Prostate gland (tissue), 2 donors: ENCODE data around the gene SNAI1. TPM values are rescaled to one million over a fixed set of nuclear protein-coding genes. Genes with fewer than 3 reads are reported as not detected.
A peak's percentile ranks its signal among the peaks of the same experiment; 100 is the strongest.

Source experiments
- DNase-seq: peaks from one replicate; pipeline ENCODE4 v3.0.0-alpha.2; 2019; ENCODE audit warnings: low spot score
- H3K27ac ChIP-seq, 2 donors: fragments of 200-600 bp; sonication (generic); 2 replicates each; pipeline ENCODE4 v1.5.1; 2017 to 2019
- H3K27me3 ChIP-seq: fragments of 200-600 bp; sonication (generic); replicated peaks from 2 replicates; pipeline ENCODE4 v1.5.1; 2019; ENCODE audit not compliant: insufficient read depth
- H3K36me3 ChIP-seq, 2 donors: fragments of 200-600 bp; sonication (generic); 1 replicate in 1 of 2; 2 replicates in 1 of 2; pipeline versions ENCODE4 v1.5.1 to v1.8.1; 2017 to 2019
- H3K4me1 ChIP-seq: fragments of 200-600 bp; sonication (generic); replicated peaks from 2 replicates; pipeline ENCODE4 v1.5.1; 2019
- H3K4me3 ChIP-seq, 2 donors: fragments of 200-600 bp; sonication (generic); 2 replicates each; pipeline ENCODE4 v1.5.1; 2017 to 2019
- H3K9me3 ChIP-seq: fragments of 200-600 bp; sonication (generic); 2 replicates; pipeline ENCODE4 v1.5.1; 2017
- POLR2A ChIP-seq: fragments of 450-650 bp; IDR thresholded peaks from one replicate; pipeline ENCODE4 v1.6.1; 2016; ENCODE audit warnings: antibody characterized with exemption, mild to moderate bottlenecking
- POLR2AphosphoS5 ChIP-seq: sonication (generic); formaldehyde crosslinking; IDR thresholded peaks from one replicate; pipeline ENCODE4 v1.6.1; 2017; ENCODE audit warnings: antibody characterized with exemption
- WGBS: methylation state at CpG from one replicate; pipeline ENCODE4 v1.1.5; 2018; 5-methylcytosine and 5-hydroxymethylcytosine counted together
- intact Hi-C: fragments of 100-400 bp; cut with DNase I; formaldehyde crosslinking; loops from one replicate; pipeline ENCODE4 v1.14.2; 2022
- total RNA-seq, 2 donors: library from RNA; depleted of rRNA; stranded (reverse); fragments of >200 nt; gene quantifications; one replicate each; pipeline ENCODE4 v1.1.0, GENCODE V29; 2016
- TF ChIP-seq, protein P1 (sequence below), 4 experiments: fragments of 200-600 bp in 2 of 4; fragments of 450-650 bp in 2 of 4; sonication (generic) in 2 of 4; IDR thresholded peaks; 1 replicate in 3 of 4; 2 replicates in 1 of 4; pipeline ENCODE4 v1.5.1; 2016 to 2019; ENCODE audit warnings: antibody characterized with exemption in 4 of 4, mild to moderate bottlenecking in 2 of 4, moderate library complexity in 2 of 4

Gene SNAI1
- total RNA-seq, 2 donors from 2014 or later = 1.0 to 7.4 TPM

DNA sequence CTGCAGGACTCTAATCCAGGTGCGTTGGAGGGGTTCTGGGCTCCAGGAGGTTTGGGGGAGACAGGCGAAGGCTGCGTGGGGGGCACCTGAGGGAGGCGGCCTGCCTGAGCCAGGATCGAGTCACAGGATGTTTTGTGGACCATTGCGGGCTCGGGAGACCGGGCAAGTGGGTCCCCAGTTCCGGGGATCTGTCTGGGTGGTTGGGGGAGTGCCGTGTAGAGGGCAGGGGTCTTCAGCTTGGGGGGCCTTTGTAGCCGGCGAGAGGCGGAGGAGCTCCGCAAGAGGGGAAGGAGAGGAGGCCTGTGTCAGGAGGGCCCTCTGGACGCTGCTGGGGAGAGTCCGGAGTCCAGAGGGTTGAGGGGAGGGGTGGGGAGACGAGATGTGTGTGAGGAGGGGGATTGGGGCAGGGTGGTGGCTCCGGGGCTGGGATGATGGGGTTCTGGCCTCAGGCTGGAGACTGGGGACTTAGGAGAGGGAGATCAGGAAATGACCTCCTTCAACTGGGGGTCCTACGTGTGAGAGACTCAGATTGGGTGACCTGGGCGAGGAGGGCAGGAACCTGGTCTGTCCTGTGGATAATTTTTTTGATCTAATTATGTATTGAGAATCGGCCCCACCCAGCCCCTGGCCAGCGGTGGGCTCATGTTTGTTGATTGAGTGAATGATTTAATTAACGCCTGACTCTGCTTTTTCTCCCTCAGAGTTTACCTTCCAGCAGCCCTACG is 505 bp downstream of the SNAI1 start:
- 30% methylated on average over 24 of the region's 24 CpGs for WGBS
- intact Hi-C loops = loop anchor here (5.0 kb wide), 1 partner anchor 194 kb away; no protein-coding TSS in a partner anchor
- H3K4me1 ChIP-seq = peaks cover 8% of the 10 kb centered on the region
- no peaks in the 10 kb centered on the region for H3K9me3 ChIP-seq
- peak overlapping the region; percentile 33 to 57 for H3K27ac ChIP-seq
- no peaks in the 10 kb centered on the region for H3K36me3 ChIP-seq
- no peaks in the 10 kb centered on the region for H3K27me3 ChIP-seq
- DNase-seq = no peak
- H3K4me3 ChIP-seq = peak overlapping the region; percentile 31 to 36
- TF ChIP-seq POLR2AphosphoS5 (no peak), POLR2A (no peak)
- TF ChIP-seq, protein P1, sequence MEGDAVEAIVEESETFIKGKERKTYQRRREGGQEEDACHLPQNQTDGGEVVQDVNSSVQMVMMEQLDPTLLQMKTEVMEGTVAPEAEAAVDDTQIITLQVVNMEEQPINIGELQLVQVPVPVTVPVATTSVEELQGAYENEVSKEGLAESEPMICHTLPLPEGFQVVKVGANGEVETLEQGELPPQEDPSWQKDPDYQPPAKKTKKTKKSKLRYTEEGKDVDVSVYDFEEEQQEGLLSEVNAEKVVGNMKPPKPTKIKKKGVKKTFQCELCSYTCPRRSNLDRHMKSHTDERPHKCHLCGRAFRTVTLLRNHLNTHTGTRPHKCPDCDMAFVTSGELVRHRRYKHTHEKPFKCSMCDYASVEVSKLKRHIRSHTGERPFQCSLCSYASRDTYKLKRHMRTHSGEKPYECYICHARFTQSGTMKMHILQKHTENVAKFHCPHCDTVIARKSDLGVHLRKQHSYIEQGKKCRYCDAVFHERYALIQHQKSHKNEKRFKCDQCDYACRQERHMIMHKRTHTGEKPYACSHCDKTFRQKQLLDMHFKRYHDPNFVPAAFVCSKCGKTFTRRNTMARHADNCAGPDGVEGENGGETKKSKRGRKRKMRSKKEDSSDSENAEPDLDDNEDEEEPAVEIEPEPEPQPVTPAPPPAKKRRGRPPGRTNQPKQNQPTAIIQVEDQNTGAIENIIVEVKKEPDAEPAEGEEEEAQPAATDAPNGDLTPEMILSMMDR (IDR thresholded peaks at IDR 0.05) = no peak

DNA sequence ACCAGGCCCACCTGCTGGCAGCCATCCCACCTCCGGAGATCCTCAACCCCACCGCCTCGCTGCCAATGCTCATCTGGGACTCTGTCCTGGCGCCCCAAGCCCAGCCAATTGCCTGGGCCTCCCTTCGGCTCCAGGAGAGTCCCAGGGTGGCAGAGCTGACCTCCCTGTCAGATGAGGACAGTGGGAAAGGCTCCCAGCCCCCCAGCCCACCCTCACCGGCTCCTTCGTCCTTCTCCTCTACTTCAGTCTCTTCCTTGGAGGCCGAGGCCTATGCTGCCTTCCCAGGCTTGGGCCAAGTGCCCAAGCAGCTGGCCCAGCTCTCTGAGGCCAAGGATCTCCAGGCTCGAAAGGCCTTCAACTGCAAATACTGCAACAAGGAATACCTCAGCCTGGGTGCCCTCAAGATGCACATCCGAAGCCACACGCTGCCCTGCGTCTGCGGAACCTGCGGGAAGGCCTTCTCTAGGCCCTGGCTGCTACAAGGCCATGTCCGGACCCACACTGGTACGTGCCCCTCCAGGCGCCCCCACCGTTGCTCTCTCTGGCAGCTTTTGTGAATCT is 1.1 kb downstream of the SNAI1 start:
- intact Hi-C loops = loop anchor here (5.0 kb wide), 1 partner anchor 193 kb away; no protein-coding TSS in a partner anchor
- Histone ChIP-seq H3K4me3 (peak overlapping the region in 1 of 2 donors; percentile 36), H3K36me3 (no peaks in the 10 kb centered on the region), H3K4me1 (peaks cover 6% of the 10 kb centered on the region), H3K9me3 (no peaks in the 10 kb centered on the region), H3K27ac (peak overlapping the region; percentile 24 to 33), H3K27me3 (no peaks in the 10 kb centered on the region)
- 76% methylated on average over 17 of the region's 18 CpGs for WGBS
- DNase-seq = no peak
- no peak for TF ChIP-seq POLR2AphosphoS5
- TF ChIP-seq, protein P1 (IDR thresholded peaks at IDR 0.05) = no peak
- TF ChIP-seq POLR2A = no peak

DNA sequence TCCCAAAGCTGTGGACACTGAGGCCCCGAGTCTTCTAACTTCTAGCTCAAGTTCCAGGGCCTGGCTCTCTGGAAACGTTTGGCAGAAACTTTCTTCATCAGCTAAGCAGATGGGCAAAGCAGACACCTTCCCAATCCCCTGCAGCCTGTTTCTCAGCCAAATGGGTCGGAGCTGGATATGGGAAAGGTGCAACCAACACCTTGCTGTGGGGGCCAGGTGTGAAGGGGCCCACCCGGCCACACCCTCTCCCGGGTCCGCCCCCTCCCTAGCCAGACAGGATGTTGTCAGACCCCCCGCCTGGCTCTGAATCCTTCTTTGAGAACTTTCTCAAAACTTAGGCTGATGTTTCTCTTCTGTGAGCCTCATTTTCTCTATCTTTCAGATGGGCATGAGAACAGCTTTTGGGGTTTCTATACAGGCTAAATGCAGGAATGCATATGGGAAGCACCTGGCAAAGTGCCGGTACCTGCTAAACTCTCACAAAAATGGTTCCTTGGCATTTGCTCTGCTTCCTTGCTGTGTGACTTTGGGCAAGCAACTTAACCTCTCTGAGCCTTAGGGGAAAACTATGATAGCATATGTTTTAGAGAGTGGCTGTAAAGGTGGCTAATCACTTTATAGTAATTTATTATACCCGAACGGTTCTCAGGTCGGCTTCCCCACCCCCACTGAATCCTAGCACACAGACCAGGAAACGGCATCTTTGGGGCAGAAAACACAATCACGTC is 1.8 kb downstream of the SNAI1 start:
- no peak for DNase-seq
- TF ChIP-seq POLR2AphosphoS5 = no peak
- TF ChIP-seq POLR2A = no peak
- TF ChIP-seq, protein P1 (IDR thresholded peaks at IDR 0.05) = no peak
- intact Hi-C loops = loop anchor here (5.0 kb wide), 1 partner anchor 193 kb away; no protein-coding TSS in a partner anchor
- 81% methylated on average over 13 of the region's 13 CpGs for WGBS
- Histone ChIP-seq H3K9me3 (no peaks in the 10 kb centered on the region), H3K4me1 (peaks cover 4% of the 10 kb centered on the region), H3K36me3 (no peaks in the 10 kb centered on the region), H3K4me3 (peak overlapping the region in 1 of 2 donors; percentile 5), H3K27ac (peak overlapping the region in 1 of 2 donors; percentile 33), H3K27me3 (no peaks in the 10 kb centered on the region)

DNA sequence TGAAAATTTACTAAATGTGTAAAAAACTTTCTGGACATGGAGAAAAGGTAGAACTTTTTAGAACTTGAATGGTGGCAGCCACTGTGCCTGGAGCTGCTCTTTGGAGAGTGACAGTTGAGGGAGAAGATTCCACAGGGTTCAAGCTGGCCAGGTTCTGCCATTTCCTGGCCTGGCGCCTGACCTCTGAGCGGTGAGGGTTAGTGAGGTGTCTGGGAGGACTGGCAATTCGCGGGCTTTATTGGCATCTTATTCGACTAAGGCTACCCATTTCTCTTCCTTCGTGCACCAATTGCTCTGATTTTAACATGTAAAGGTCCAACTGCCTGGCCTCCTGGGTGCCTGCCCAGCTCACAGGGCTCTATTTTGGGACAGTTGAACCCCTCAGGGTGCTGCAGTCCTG is 2.4 kb downstream of the SNAI1 start:
- no peak for DNase-seq
- H3K4me1 ChIP-seq = peaks cover 8% of the 10 kb centered on the region
- 71% methylated on average over 6 of the region's 6 CpGs for WGBS
- H3K27ac ChIP-seq = no peak overlapping the region
- intact Hi-C loops = no loop called here
- no peaks in the 10 kb centered on the region for H3K9me3 ChIP-seq
- H3K36me3 ChIP-seq = no peaks in the 10 kb centered on the region
- no peak for TF ChIP-seq POLR2AphosphoS5
- TF ChIP-seq, protein P1 (IDR thresholded peaks at IDR 0.05) = no peak
- no peak for TF ChIP-seq POLR2A
- no peaks in the 10 kb centered on the region for H3K27me3 ChIP-seq
- peak overlapping the region in 1 of 2 donors; percentile 5 for H3K4me3 ChIP-seq
